Gastrocnemius medialis (tissue), 4 donors: Measurements from ENCODE around the gene SLC1A2.

ENCODE experiments used
- CTCF ChIP-seq, 5 experiments: fragments of 450-650 bp in 3 of 5; fragments of 200-600 bp in 2 of 5; sonication (generic) in 2 of 5; IDR thresholded peaks in 4 of 5; conservative IDR thresholded peaks in 1 of 5; 1 replicate in 4 of 5; 2 replicates in 1 of 5; pipeline ENCODE4 v1.5.1; 2016 to 2019; ENCODE audit warnings: antibody characterized with exemption in 5 of 5, mild to moderate bottlenecking in 3 of 5, moderate library complexity in 3 of 5
- POLR2A ChIP-seq, 2 donors: fragments of 450-650 bp; IDR thresholded peaks; one replicate each; pipeline ENCODE4 v1.6.1; 2017; ENCODE audit warnings: antibody characterized with exemption in 2 of 2, mild to moderate bottlenecking in 2 of 2, moderate library complexity in 2 of 2

DNA sequence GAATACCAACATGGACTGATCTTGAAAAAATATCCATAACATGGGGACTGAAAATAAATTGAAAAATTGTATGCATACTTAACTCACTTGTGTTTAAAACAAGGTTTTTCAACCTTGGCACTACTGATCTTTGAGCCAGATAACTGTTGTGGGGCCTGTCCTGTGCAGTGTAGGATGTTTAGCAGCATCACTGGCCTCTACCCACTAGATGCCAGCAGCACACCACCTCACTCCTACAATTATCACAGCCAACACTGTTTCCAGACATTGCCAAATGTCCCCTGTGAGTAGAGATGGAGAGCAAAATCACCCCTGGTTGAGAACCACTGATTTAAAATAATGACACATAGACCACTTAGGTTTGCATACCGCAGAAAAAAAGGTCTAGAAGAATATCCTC is 45.0 kb upstream of the SLC1A2 start:
- TF ChIP-seq CTCF (IDR thresholded peaks at IDR 0.05 in 4 of 5, conservative IDR thresholded peaks at IDR 0.05 in 1 of 5) (no peak), POLR2A (IDR thresholded peaks at IDR 0.05) (no peak)
